Activated naive CD4-positive, alpha-beta T cell treated with anti-CD3 and anti-CD28 coated beads, Interleukin-2, amount 50 U/mL, for 24 hours (primary cell): ENCODE measurements around the gene PDE7B.
"Not testable (repeated sequence)": the region's sequence is repeated elsewhere in the genome, so short reads cannot be mapped to it uniquely, and the experiment has no call there.

ENCODE experiments used
- H3K27ac Mint-ChIP-seq: one replicate; pipeline ENCODE4 v1.8.0; 2021; ENCODE audit warnings: mild to moderate bottlenecking, mixed read lengths
- H3K27me3 Mint-ChIP-seq: one replicate; pipeline ENCODE4 v1.8.0; 2021; ENCODE audit warnings: mixed read lengths
- H3K36me3 Mint-ChIP-seq: one replicate; pipeline ENCODE4 v1.8.0; 2021; ENCODE audit warnings: mixed read lengths
- H3K4me1 Mint-ChIP-seq: one replicate; pipeline ENCODE4 v1.8.0; 2021; ENCODE audit warnings: mixed read lengths
- H3K4me3 Mint-ChIP-seq: one replicate; pipeline ENCODE4 v1.8.0; 2021; ENCODE audit warnings: mild to moderate bottlenecking, mixed read lengths
- H3K9me3 Mint-ChIP-seq: one replicate; pipeline ENCODE4 v1.8.0; 2021; ENCODE audit warnings: mixed read lengths

PDE7B gene

GRCh38 chr6:136088693-136089092 is 237.2 kb downstream of the PDE7B start:
- H3K4me3 Mint-ChIP-seq = no peak overlapping the region
- no peaks in the 10 kb centered on the region for H3K9me3 Mint-ChIP-seq
- H3K4me1 Mint-ChIP-seq = no peaks in the 10 kb centered on the region

GRCh38 chr6:136089876-136090275 is 238.4 kb downstream of the PDE7B start:
- Mint-ChIP-seq H3K4me1 (no peaks in the 10 kb centered on the region), H3K27ac (no peak overlapping the region), H3K9me3 (no peaks in the 10 kb centered on the region), H3K27me3 (no peaks in the 10 kb centered on the region), H3K4me3 (no peak overlapping the region), H3K36me3 (no peaks in the 10 kb centered on the region)

More at GRCh38 chr6:136088693-136089092, 237.2 kb downstream of the PDE7B start:
- Mint-ChIP-seq H3K27me3 (no peaks in the 10 kb centered on the region), H3K36me3 (no peaks in the 10 kb centered on the region), H3K27ac (no peak overlapping the region)

- Mint-ChIP-seq H3K4me3 (no peak overlapping the region), H3K9me3 (no peaks in the 10 kb centered on the region), H3K4me1 (no peaks in the 10 kb centered on the region), H3K27me3 (no peaks in the 10 kb centered on the region), H3K36me3 (no peaks in the 10 kb centered on the region), H3K27ac (no peak overlapping the region)
Measured at GRCh38 chr6:136090929-136091328, 239.4 kb downstream of the PDE7B start.

GRCh38 chr6:136092897-136093296 is 241.4 kb downstream of the PDE7B start:
- H3K9me3 Mint-ChIP-seq = no peaks in the 10 kb centered on the region
- H3K4me3 Mint-ChIP-seq = no peak overlapping the region
- H3K4me1 Mint-ChIP-seq = no peaks in the 10 kb centered on the region
- no peaks in the 10 kb centered on the region for H3K36me3 Mint-ChIP-seq
- no peaks in the 10 kb centered on the region for H3K27me3 Mint-ChIP-seq
- no peak overlapping the region for H3K27ac Mint-ChIP-seq

- H3K4me1 Mint-ChIP-seq = no peaks in the 10 kb centered on the region
- no peaks in the 10 kb centered on the region for H3K36me3 Mint-ChIP-seq
- H3K4me3 Mint-ChIP-seq = no peak overlapping the region
- H3K27me3 Mint-ChIP-seq = no peaks in the 10 kb centered on the region
- H3K9me3 Mint-ChIP-seq = no peaks in the 10 kb centered on the region
- no peak overlapping the region for H3K27ac Mint-ChIP-seq
Measured at GRCh38 chr6:136093835-136094234, 242.3 kb downstream of the PDE7B start.

- H3K4me3 Mint-ChIP-seq = no peak overlapping the region
- H3K4me1 Mint-ChIP-seq = no peaks in the 10 kb centered on the region
- H3K27ac Mint-ChIP-seq = no peak overlapping the region
Measured at GRCh38 chr6:136094812-136095211, 243.3 kb downstream of the PDE7B start.

GRCh38 chr6:136095986-136096385 is 244.5 kb downstream of the PDE7B start:
- H3K4me1 Mint-ChIP-seq = no peaks in the 10 kb centered on the region
- H3K4me3 Mint-ChIP-seq = no peak overlapping the region
- no peaks in the 10 kb centered on the region for H3K9me3 Mint-ChIP-seq
- no peak overlapping the region for H3K27ac Mint-ChIP-seq
- H3K27me3 Mint-ChIP-seq = no peaks in the 10 kb centered on the region
- H3K36me3 Mint-ChIP-seq = no peaks in the 10 kb centered on the region

More at GRCh38 chr6:136094812-136095211, 243.3 kb downstream of the PDE7B start:
- no peaks in the 10 kb centered on the region for H3K36me3 Mint-ChIP-seq
- no peaks in the 10 kb centered on the region for H3K27me3 Mint-ChIP-seq
- H3K9me3 Mint-ChIP-seq = no peaks in the 10 kb centered on the region

- H3K36me3 Mint-ChIP-seq = no peaks in the 10 kb centered on the region
- H3K27me3 Mint-ChIP-seq = peaks cover 5% of the 10 kb centered on the region
- no peak overlapping the region for H3K27ac Mint-ChIP-seq
- no peaks in the 10 kb centered on the region for H3K4me1 Mint-ChIP-seq
- H3K4me3 Mint-ChIP-seq = no peak overlapping the region
- no peaks in the 10 kb centered on the region for H3K9me3 Mint-ChIP-seq
Measured at GRCh38 chr6:136102991-136103688, 251.6 kb downstream of the PDE7B start.

- Mint-ChIP-seq H3K9me3 (no peaks in the 10 kb centered on the region), H3K27me3 (peaks cover 5% of the 10 kb centered on the region), H3K27ac (no peak overlapping the region), H3K36me3 (no peaks in the 10 kb centered on the region), H3K4me1 (no peaks in the 10 kb centered on the region), H3K4me3 (no peak overlapping the region)
Measured at GRCh38 chr6:136103763-136104311, 252.3 kb downstream of the PDE7B start.

- peaks cover 5% of the 10 kb centered on the region for H3K27me3 Mint-ChIP-seq
- no peaks in the 10 kb centered on the region for H3K36me3 Mint-ChIP-seq
- H3K9me3 Mint-ChIP-seq = no peaks in the 10 kb centered on the region
- no peaks in the 10 kb centered on the region for H3K4me1 Mint-ChIP-seq
- H3K27ac Mint-ChIP-seq = no peak overlapping the region
- no peak overlapping the region for H3K4me3 Mint-ChIP-seq
Measured at GRCh38 chr6:136104556-136104955, 253.1 kb downstream of the PDE7B start.

GRCh38 chr6:136105797-136106196 is 254.3 kb downstream of the PDE7B start:
- H3K36me3 Mint-ChIP-seq, H3K9me3 Mint-ChIP-seq, H3K4me1 Mint-ChIP-seq, H3K4me3 Mint-ChIP-seq, H3K27me3 Mint-ChIP-seq, H3K27ac Mint-ChIP-seq: not testable (repeated sequence)

- H3K36me3 Mint-ChIP-seq = peaks cover under 1% of the 10 kb centered on the region
- peaks cover 4% of the 10 kb centered on the region for H3K27me3 Mint-ChIP-seq
- H3K9me3 Mint-ChIP-seq = no peaks in the 10 kb centered on the region
- no peak overlapping the region for H3K4me3 Mint-ChIP-seq
- no peaks in the 10 kb centered on the region for H3K4me1 Mint-ChIP-seq
- no peak overlapping the region for H3K27ac Mint-ChIP-seq
Measured at GRCh38 chr6:136108361-136108945, 257.0 kb downstream of the PDE7B start.

GRCh38 chr6:136111831-136112230 is 260.3 kb downstream of the PDE7B start:
- Mint-ChIP-seq H3K27ac (no peak overlapping the region), H3K27me3 (peaks cover 2% of the 10 kb centered on the region), H3K9me3 (no peaks in the 10 kb centered on the region), H3K36me3 (peaks cover 2% of the 10 kb centered on the region), H3K4me3 (no peak overlapping the region), H3K4me1 (no peaks in the 10 kb centered on the region)

GRCh38 chr6:136112262-136112661 is 260.8 kb downstream of the PDE7B start:
- peaks cover 2% of the 10 kb centered on the region for H3K36me3 Mint-ChIP-seq
- no peak overlapping the region for H3K4me3 Mint-ChIP-seq
- H3K4me1 Mint-ChIP-seq = no peaks in the 10 kb centered on the region
- no peaks in the 10 kb centered on the region for H3K9me3 Mint-ChIP-seq
- no peak overlapping the region for H3K27ac Mint-ChIP-seq
- H3K27me3 Mint-ChIP-seq = peaks cover 2% of the 10 kb centered on the region

GRCh38 chr6:136113736-136114173 is 262.3 kb downstream of the PDE7B start:
- no peak overlapping the region for H3K27ac Mint-ChIP-seq
- no peaks in the 10 kb centered on the region for H3K4me1 Mint-ChIP-seq
- H3K36me3 Mint-ChIP-seq = peaks cover 2% of the 10 kb centered on the region
- peaks cover 2% of the 10 kb centered on the region for H3K27me3 Mint-ChIP-seq
- no peaks in the 10 kb centered on the region for H3K9me3 Mint-ChIP-seq
- H3K4me3 Mint-ChIP-seq = no peak overlapping the region

GRCh38 chr6:136114661-136115060 is 263.2 kb downstream of the PDE7B start:
- peaks cover 2% of the 10 kb centered on the region for H3K36me3 Mint-ChIP-seq
- H3K27me3 Mint-ChIP-seq = peaks cover 2% of the 10 kb centered on the region
- no peak overlapping the region for H3K4me3 Mint-ChIP-seq
- no peaks in the 10 kb centered on the region for H3K4me1 Mint-ChIP-seq
- H3K27ac Mint-ChIP-seq = no peak overlapping the region
- H3K9me3 Mint-ChIP-seq = no peaks in the 10 kb centered on the region
